Measurements from ENCODE around the gene BRSK2.
"Not testable (repeated sequence)": the region's sequence is repeated elsewhere in the genome, so short reads cannot be mapped to it uniquely, and the experiment has no call there.

BRSK2 gene

DNA sequence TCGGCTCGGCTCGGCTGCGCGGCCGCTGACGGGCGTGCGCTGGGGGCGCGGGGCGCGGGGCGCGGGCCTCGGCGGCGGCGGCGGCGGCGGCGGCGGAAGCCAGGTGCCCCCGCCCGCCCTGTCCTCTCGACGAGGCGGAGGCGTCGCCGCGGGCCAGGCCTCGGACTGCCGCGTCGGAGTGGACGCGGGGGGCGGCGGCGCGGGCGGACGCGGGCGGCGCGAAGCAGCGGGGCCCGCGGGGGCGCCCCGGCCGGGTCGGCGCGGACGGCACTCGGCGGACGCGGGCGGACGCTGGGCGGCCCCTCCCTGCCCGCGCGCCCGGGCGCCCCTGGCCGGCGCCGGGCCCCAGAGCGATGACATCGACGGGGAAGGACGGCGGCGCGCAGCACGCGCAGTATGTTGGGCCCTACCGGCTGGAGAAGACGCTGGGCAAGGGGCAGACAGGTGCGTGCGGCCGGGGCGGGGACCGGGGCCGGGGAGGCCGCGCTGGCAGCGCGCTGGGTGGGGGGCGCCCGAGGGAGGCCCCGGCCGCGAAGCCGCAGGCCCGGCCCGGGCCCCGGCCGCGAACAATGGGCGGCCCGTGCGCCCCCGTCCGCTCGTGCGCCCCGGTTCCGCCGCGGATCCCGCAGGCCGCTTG lies at the start of gene BRSK2:
Gene BRSK2 (plus strand): TSS at position 3 of the 637 bp plus-strand sequence. CDS start 351 bp downstream, at position 354.
- DNase-seq, result no peak

DNA sequence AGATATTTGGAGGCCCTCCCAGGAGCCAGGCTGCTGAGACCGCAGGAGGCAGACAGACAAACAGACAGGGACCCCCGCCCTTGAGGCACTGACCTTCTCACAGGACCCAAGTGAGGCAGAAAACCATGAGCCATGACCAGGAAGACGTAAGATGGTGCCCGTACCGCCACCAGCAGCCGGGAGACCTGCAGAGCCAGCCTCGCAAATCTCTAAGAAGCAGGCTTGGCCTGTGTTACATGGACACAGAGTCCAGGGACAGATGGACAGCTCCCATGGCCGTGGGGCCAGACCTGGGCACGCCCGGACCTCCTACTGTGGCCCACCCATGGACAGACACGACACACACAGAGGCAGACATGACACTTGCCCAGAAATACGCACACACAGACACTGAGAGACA lies 49.6 kb upstream of the BRSK2 start:
- DNase-seq, result no peak

DNA sequence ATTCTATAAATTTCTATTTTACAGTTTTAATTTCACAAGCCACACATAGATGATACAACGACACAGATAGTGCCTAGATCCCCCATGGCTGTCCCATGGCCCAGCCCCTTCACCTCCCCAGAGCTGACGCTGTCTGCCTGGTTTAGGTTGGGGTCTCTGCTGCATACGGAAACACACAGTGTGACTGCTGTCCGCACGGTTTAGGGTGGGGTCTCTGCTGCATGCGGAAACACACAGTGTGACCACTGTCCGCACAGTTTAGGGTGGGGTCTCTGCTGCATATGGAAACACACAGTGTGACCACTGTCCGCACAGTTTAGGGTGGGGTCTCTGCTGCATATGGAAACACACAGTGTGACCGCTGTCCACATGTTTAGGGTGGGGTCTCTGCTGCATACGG lies 48.5 kb upstream of the BRSK2 start:
- not testable (repeated sequence) for DNase-seq

DNA sequence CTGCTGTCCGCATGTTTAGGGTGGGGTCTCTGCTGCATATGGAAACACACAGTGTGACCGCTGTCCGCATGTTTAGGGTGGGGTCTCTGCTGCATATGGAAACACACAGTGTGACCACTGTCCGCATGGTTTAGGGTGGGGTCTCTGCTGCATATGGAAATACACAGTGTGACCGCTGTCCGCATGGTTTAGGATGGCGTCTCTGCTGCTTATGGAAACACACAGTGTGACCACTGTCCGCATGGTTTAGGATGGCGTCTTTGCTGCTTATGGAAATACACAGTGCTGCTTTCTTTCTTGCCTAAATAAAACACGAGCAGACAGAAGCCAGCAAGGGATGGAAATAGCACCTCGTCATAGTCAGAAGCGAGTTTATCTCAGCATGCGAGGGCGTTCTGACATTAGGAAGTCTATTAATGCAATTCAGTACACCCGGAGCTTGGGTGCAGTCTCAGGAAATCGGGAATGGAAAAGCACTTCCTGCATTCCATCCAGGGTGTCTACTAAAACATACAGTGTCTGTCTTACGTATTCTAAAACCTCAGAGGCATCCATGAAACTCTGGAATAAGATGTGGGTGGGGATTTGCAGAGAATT lies 47.7 kb upstream of the BRSK2 start:
- no peak for DNase-seq

DNA sequence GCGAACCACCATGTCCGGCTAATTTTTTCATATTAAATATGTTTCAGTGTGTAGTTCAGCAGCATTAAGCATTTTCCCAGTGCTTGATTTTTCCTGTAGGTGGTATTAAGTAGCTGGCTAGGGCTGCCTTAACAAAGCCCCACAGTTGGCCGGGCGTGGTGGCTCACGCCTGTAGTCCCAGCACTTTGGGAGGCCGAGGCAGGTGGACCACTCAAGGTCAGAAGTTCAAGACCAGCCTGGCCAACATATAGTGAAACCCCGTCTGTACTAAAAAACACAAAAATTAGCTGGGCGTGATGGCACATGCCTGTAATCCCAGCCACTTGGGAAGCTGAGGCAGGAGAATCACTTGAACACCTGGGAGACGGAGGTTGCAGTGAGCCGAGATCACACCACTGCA lies 46.8 kb upstream of the BRSK2 start:
- DNase-seq, result no peak

DNA sequence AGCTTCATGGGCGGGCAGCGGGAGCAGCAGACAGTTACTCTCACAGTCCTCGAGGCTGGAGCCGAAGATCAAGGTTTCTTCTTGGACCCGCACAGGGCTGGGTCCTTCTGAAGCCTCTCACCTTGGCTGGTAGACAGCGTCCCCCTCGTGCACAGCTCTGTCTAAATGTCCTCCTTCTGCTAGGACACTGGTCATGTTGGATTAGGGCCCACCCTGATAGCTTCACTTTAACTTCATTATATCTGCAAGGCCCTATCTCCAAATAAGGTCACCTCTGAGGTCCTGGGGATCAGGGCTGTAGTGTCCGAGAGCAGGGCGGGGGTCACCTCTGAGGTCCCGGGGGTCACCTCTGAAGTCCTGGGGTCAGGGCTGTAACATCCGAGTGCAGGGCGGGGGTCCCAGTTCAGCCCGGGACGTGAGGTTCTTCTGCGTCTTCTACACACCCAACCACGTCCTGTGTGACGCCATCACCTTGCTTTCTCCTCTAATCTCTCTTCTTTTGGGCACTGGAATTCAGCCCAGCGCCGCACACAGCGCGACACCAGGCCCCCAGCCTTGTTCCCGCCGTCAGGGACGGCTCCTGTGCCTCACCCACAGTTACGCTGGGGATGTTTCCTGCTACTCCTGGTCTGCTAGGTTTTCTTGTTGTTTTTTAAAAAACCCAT lies 46.2 kb upstream of the BRSK2 start:
- no peak for DNase-seq

DNA sequence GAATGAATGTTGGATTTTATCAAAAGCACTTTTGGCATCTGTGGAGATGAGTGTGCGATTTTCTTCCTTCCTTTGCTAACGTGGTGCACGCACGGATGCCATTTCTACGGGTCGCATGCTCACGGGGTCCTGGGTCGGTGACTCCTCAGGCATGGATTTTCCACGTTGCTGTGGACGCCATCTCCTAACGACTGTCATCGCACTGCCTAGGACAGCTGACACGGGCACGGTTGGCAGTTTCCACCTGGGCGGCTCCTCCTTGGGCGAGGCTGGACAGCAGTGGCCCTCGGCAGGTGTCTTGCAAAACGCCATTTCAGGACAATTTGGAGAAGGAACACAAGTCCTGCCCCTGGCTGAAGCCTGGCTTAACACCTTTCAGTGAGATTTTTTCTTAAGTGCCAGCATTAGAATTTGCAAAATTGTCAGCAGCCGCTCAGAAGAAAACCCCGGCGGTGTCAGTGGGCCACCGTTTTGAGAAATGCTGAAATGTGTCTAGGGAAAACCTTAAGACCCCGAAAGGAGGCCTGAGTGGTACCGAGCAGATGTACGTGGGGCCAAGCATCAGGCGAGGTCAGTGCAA lies 45.6 kb upstream of the BRSK2 start:
- DNase-seq, result no peak

DNA sequence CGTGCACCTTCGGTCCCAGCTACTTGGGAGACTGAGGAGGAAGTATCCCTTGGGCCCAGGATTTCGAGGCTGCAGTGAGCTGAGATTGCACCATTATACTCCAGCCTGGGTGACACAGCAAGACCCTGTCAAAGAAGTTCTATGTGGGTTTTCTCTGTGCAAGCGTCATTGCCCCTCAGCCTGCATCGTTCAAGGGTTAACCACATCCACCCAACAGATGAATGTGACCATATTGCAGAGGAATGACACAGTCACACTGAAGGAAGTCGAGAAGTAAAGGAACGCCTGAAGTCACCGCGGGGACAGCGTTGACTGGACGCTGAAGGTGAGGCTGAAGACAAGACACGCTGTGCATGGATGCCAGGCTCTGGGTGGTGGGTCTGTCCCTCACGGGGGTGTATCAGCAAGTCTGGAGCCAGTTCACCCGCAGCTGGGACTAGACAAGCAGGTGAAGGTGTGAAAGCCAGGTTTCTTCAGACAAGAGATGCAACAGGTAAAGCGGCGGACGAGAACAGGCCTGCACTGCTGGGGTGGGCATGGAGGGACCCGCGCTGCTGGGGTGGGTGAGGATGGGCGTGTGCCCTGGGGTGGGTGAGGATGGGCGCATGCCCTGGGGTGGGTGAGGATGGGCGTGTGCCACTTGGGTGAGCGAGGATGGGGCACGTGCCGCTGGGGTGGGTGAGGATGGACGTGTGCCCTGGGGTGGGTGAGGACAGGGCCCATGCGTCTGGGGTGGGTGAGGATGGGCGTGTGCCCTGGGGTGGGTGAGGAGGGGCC lies 43.8 kb upstream of the BRSK2 start:
- DNase-seq, result no peak

DNA sequence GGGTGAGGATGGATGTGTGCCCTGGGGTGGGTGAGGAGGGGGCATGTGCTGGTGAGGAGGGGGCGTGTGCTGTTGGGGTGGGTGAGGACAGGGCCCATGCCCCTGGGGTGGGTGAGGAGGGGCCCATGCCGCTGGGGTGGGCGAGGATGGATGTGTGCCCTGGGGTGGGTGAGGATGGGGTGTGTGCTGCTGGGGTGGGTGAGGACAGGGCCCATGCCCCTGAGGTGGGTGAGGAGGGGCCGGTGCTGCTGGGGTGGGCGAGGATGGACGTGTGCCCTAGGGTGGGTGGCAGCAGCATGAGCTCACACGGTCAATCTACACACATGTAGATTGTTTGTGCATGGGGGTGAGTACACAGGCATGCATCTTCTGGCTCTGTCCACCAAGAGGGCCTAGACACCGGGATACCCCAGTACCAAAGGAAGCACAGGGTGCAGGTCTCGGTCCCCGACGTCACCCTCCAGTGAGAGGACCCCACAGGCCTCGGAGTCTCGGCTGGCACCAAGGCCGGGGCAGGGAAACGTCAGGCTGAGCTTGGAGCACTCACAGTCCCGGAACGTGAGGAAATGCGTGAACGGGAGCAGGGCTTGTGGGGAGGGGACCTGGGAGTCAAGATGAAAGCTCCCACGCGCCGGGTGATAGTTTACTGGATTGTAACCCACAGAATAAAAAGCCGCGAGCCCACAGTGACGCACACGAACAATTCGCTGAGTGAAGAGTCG lies 42.9 kb upstream of the BRSK2 start:
- no peak for DNase-seq

DNA sequence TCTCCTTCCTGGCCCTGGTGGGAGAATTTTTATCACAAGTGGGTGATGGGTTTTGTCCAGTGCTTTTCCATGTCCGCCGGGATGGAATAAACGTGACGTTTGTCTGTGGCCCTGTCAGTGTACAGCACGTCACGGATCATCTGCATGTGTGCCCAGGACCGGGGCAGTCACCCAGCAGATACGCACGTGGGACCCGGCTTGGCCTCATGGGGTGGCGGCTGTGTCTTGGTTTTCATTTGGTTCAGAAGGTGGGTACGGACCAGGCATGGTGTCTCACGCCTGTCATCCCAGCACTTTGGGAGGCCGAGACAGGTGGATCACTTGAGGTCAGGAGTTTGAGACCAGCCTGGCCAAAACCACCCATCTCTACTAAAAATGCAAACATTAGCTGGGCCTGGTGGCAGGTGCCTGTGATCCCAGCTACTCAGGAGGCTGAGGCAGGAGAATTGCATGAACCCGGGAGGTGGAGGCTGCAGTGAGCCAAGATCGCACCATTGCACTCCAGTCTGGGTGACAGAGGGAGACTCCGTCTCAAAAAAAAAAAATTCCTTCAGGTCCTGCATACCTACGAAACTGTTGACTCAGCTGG lies 42.2 kb upstream of the BRSK2 start:
- not testable (repeated sequence) for DNase-seq

DNA sequence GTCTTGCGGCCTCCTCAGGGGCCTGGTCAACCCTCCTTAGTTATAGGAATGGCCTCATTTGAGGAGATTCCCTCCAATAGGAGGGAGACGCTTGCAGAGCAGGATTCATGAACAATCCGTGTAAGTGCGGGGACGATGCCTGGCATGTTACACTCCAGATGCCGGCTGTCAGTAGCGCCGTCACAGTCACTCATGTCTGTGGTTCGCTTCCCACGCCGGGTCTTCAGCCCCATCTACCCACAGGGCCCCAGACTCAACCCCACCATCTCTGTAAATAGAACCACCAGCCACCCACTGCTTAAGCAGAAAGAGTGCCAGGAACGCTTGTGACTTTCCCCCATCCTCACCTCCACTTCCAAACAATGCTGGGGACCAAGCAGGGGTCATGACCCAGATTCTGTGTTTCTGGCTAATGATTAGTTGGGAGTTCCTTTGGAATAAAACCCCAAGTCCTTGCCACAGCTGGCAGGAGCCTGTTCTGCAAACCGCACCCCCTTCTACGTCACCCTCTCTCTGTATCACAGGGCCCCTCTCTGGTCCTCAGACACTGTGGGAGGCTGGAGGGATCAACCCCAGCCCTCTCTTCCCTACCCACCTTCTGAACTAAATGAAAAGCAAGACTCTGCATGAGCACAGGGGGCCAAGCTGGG lies 41.5 kb upstream of the BRSK2 start:
- DNase-seq, result no peak

DNA sequence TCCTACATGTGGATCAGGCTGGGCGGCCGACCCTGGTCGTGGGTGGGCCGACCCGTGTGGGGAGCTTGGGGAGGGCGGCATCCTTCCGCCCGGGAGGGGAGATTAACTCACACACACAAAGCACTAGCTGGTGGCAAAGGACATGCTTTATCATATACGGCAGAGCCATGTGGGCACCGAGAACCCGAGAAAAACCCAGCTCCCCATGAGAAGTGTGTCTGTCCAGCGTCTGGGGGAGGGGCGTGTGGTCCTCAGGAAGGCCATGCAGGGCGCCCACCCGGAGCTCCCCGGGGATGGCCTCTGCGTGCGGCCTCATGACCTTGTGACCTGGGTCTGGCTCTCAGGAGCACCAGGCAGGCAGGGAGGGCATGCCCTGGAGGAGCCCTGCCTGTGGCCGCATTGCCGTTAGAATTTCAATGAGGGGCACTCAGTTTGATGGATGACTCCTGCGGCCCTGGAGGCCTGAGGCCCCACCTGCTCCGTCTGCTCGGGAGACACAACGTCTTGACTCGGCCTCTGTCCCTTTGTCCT lies 40.9 kb upstream of the BRSK2 start:
- no peak for DNase-seq

DNA sequence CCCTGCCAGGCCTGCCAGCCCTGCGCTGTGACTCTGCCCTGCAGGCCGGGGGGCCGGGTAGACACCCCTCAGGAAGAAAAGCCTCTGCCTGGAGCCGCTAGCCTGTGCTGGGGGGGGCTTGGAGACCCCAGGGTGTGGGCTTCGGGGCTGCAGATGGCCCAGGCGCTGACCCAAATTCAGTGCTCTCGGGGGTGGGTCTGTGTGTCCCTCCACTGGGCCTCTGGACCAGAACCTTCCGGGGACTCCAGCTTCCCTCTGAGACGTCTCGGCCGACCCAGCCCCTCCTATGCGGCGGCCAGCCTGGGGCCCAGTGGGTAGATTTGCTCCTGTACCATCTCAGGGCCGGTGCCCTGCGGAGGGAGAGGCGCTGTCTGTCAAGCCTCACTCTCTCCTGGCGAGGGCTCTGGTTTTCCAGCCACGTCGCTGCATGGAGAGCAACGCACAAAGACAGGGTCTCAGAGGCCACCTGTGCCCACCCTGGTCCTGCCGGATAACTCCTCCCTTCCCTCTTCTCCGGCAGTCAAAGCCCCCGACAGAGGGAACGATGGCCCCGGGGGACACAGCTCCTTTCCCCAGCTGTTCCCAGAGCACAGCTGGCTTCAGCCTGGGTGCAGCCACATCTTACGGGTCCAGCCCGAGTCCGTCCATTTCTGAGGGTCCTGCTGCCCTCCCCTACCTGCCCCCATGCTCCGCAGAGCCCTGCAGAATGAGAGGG lies 40.2 kb upstream of the BRSK2 start:
- DNase-seq, result no peak

DNA sequence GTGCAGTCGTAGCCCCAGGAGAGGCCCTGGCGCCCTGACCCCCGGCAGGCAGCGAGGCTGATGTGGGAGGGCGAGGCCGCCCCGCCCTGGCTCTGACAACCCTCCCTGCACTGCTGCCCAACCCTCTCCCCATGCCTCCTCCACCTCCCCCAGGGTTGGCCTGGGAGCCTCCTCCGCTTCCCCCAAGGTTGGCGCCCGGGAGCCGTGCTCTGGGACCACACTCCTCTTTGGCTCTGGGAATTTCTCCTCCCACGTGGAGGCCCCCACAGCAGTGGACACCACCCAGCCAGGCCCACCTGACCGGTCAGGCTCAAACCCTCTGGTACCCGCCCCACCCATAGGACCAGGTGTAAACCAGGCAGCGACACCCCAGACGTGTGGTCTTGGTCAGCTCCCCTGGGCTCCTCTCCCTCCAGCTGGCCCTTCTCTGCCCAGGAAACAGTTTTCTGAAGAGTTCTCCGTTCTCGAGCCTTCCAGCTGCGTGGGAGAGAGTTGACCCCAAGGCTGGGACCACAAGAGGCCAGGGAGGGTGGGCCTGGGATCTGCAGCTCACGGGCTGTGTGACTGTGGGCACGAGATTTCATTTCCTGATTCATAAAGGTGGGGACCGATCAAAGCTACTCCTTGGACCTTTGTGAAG lies 39.5 kb upstream of the BRSK2 start:
- no peak for DNase-seq

DNA sequence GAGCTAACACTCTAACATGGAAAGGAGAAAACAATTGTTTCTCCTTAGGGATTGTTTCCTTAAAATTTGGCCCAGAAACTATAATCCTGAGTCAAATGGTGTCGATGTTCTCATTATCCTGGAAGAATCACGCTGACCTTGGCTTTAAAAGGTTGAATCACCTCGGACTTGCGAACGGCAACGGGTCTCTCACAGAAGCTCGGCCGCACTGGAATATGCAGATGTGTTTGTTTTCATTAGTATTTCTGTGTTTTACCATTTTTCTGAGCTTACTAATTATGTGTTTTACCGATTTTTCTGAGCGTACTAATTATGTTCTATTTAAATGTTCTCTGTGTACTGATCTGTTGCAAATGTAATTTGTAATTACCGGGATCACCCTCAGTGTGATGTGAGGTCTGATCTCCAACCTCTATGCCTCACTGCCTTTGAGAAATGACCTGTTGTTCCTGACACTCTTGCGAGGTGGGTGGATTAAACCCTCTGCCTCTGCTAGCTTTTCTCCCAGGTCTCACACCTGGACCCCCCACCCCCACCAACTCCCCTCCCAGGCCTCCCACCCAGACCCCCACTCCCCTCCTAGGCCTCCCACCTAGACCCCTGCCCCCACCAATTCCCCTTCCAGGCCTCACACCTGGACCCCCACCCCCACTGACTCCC lies 38.3 kb upstream of the BRSK2 start:
- DNase-seq, result no peak

DNA sequence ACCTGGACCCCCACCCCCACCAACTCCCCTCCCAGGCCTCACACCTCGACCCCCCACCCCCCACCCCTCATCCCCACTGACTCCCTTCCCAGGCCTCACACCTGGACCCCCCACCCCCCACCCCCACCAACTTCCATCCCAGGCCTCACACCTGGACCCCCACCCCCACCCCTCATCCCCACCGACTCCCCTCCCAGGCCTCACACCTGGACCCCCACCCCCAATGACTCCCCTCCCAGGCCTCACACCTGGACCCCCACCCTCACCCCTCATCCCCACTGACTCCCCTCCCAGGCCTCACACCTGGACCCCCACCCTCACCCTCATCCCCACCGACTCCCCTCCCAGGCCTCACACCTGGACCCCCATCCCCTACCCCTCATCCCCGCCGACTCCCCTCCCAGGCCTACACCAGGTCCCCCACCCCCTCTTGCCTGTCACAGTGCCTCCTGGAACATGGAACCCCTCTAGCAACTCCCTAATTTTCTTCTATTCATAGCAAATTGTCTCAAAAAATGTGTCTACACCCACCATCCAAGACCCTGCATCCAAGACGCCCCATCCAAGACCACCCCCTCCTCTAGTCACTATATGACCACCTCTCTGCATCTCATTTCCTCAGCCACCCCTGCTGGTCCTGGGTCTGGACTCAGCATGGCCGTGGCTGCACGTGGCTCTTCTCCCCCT lies 36.9 kb upstream of the BRSK2 start:
- DNase-seq, result no peak

DNA sequence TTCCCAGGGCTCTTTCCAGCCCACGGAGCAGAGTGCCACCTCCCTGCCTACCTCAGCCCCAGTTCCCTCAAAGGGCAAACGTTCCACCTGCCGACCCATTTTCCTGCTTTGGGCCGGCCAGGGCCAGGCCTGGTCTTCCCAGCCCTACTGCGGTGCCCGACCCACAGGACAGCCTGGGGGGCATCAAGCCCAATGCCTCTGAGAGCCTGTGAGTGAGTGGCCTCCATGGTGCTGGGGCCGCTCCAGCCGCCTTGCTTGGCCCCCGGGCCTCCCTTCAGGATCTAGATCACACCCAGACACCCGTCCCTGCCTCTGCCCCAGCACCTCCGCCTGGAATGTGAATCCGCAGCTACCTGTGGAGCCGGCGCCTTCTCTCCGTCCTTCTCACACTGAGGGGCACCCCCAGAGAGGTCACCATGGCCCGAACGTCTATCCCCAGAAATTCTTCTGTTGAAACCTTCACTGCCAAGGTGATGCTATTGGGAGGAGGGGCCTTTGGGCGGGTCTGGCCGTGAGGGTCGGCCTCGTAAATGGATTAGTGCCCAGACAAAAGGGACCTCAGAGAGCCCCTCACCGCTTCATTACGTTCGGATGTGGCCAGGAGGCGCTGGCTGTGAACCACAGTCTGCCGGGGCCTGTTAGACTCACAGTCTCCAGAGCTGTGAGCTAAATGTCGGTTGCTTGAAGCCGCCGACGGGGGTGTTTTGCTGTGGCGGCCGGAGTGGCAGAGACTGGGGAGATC lies 36.2 kb upstream of the BRSK2 start:
- no peak for DNase-seq
